Peyer's patch (tissue), 4 donors: ENCODE measurements around the gene SERINC1. TPM values are rescaled to one million over a fixed set of nuclear protein-coding genes. Genes with fewer than 3 reads are reported as not detected.
A peak's percentile ranks its signal among the peaks of the same experiment; 100 is the strongest.
"Not testable (repeated sequence)": the region's sequence is repeated elsewhere in the genome, so short reads cannot be mapped to it uniquely, and the experiment has no call there.

Experiments
- DNase-seq, 3 donors: peaks; one replicate each; pipeline ENCODE4 v3.0.0-alpha.2; 2017 to 2019
- H3K27ac ChIP-seq, 4 donors: fragments of 200-600 bp; sonication (generic); one replicate each; pipeline ENCODE4 v1.5.1; 2016 to 2019
- H3K27me3 ChIP-seq, 2 donors: fragments of 200-600 bp; sonication (generic); one replicate each; pipeline ENCODE4 v1.5.1; 2019
- H3K36me3 ChIP-seq, 3 donors: fragments of 200-600 bp; sonication (generic); one replicate each; pipeline ENCODE4 v1.5.1; 2016 to 2019
- H3K4me1 ChIP-seq, 4 donors: fragments of 200-600 bp; sonication (generic); one replicate each; pipeline ENCODE4 v1.5.1; 2016 to 2019
- H3K4me3 ChIP-seq, 4 donors: fragments of 200-600 bp; sonication (generic); 1 replicate in 3 of 4; 2 replicates in 1 of 4; pipeline ENCODE4 v1.5.1; 2016 to 2019; ENCODE audit warnings: mild to moderate bottlenecking in 1 of 4
- H3K9me3 ChIP-seq, 4 donors: fragments of 200-600 bp; sonication (generic); one replicate each; pipeline ENCODE4 v1.5.1; 2016 to 2019; ENCODE audit warnings: mild to moderate bottlenecking in 1 of 4
- CTCF ChIP-seq, 6 experiments: fragments of 450-650 bp in 4 of 6; fragments of 200-600 bp in 2 of 6; sonication (generic) in 1 of 6; IDR thresholded peaks; one replicate each; pipeline ENCODE4 v1.5.1; 2017 to 2019; ENCODE audit warnings: antibody characterized with exemption in 6 of 6, mild to moderate bottlenecking in 3 of 6, moderate library complexity in 1 of 6
- POLR2A ChIP-seq, 2 donors: fragments of 450-650 bp; IDR thresholded peaks; one replicate each; pipeline ENCODE4 v1.5.1; 2017; ENCODE audit warnings: antibody characterized with exemption in 2 of 2, mild to moderate bottlenecking in 2 of 2, moderate library complexity in 2 of 2
- total RNA-seq, 4 donors: library from RNA; depleted of rRNA; stranded (reverse); fragments of >200 nt; gene quantifications; one replicate each; pipeline ENCODE4 v1.1.0, GENCODE V29; 2016

Gene SERINC1
- total RNA-seq, 4 donors from 2014 or later = 50.3 to 115 (median 70.0) TPM

GRCh38 chr6:122476131-122476530, 4.5 kb upstream of the SERINC1 start:
- no peak overlapping the region for H3K27ac ChIP-seq
- no peaks in the 10 kb centered on the region for H3K27me3 ChIP-seq
- no peaks in the 10 kb centered on the region for H3K4me1 ChIP-seq
- DNase-seq = no peak
- TF ChIP-seq CTCF (IDR thresholded peaks at IDR 0.05) (peak in 5 of 6 experiments; percentile 13 to 45 (median 30)), POLR2A (IDR thresholded peaks at IDR 0.05) (no peak)
- H3K36me3 ChIP-seq = no peaks in the 10 kb centered on the region
- H3K4me3 ChIP-seq = no peak overlapping the region
- H3K9me3 ChIP-seq = no peaks in the 10 kb centered on the region

- TF ChIP-seq POLR2A (IDR thresholded peaks at IDR 0.05) (no peak), CTCF (IDR thresholded peaks at IDR 0.05) (no peak)
- H3K27ac ChIP-seq = peak overlapping the region; percentile 91 to 94 (median 93)
- no peaks in the 10 kb centered on the region for H3K36me3 ChIP-seq
- DNase-seq = no peak
- H3K9me3 ChIP-seq = no peaks in the 10 kb centered on the region
- H3K4me1 ChIP-seq = peaks cover 0 to 17% (median 0%) of the 10 kb centered on the region in 4 donors
- H3K27me3 ChIP-seq = no peaks in the 10 kb centered on the region
- H3K4me3 ChIP-seq = peak overlapping the region; percentile 68 to 79 (median 73)
Observed at GRCh38 chr6:122472022-122472340, 374 bp upstream of the SERINC1 start.

- Histone ChIP-seq H3K36me3 (peaks cover 0 to 27% (median 0%) of the 10 kb centered on the region in 3 donors), H3K27me3 (no peaks in the 10 kb centered on the region), H3K4me1 (peaks cover 0 to 43% (median 0%) of the 10 kb centered on the region in 4 donors), H3K4me3 (no peak overlapping the region), H3K27ac (no peak overlapping the region), H3K9me3 (no peaks in the 10 kb centered on the region)
- no peak for TF ChIP-seq CTCF (IDR thresholded peaks at IDR 0.05)
- no peak for DNase-seq
Observed at GRCh38 chr6:122461885-122462284, 9.7 kb downstream of the SERINC1 start.

GRCh38 chr6:122459865-122460416, 11.7 kb downstream of the SERINC1 start:
- not testable (repeated sequence) for H3K27me3 ChIP-seq, DNase-seq, H3K9me3 ChIP-seq, H3K4me3 ChIP-seq, H3K27ac ChIP-seq
- Histone ChIP-seq H3K36me3 (peaks cover 0 to 34% (median 0%) of the 10 kb centered on the region in 3 donors), H3K4me1 (peaks cover 0 to 32% (median 0%) of the 10 kb centered on the region in 4 donors)

GRCh38 chr6:122459240-122459639, 12.4 kb downstream of the SERINC1 start:
- Histone ChIP-seq H3K9me3 (no peaks in the 10 kb centered on the region), H3K4me1 (peaks cover 0 to 32% (median 0%) of the 10 kb centered on the region in 4 donors), H3K27me3 (no peaks in the 10 kb centered on the region), H3K27ac (no peak overlapping the region), H3K4me3 (no peak overlapping the region), H3K36me3 (peaks cover 0 to 41% (median 0%) of the 10 kb centered on the region in 3 donors)
- DNase-seq = no peak
- TF ChIP-seq CTCF (IDR thresholded peaks at IDR 0.05) (no peak), POLR2A (IDR thresholded peaks at IDR 0.05) (no peak)

GRCh38 chr6:122458087-122458486, 13.5 kb downstream of the SERINC1 start:
- H3K36me3 ChIP-seq = peaks cover 0 to 52% (median 0%) of the 10 kb centered on the region in 3 donors
- H3K27me3 ChIP-seq = no peaks in the 10 kb centered on the region
- TF ChIP-seq CTCF (IDR thresholded peaks at IDR 0.05) = no peak
- no peak for TF ChIP-seq POLR2A (IDR thresholded peaks at IDR 0.05)
- peaks cover 0 to 28% (median 0%) of the 10 kb centered on the region in 4 donors for H3K4me1 ChIP-seq
- no peak overlapping the region for H3K4me3 ChIP-seq
- no peak overlapping the region for H3K27ac ChIP-seq
- H3K9me3 ChIP-seq = no peaks in the 10 kb centered on the region
- DNase-seq = no peak

GRCh38 chr6:122455116-122455515, 16.5 kb downstream of the SERINC1 start:
- not testable (repeated sequence) for DNase-seq, H3K4me3 ChIP-seq, H3K27me3 ChIP-seq, H3K27ac ChIP-seq, H3K9me3 ChIP-seq
- H3K4me1 ChIP-seq = peaks cover 0 to 14% (median 0%) of the 10 kb centered on the region in 4 donors
- peaks cover 0 to 80% (median 0%) of the 10 kb centered on the region in 3 donors for H3K36me3 ChIP-seq
